GM12878 (cell line): ENCODE measurements around the gene APOBEC3B. TPM values are rescaled to one million over a fixed set of nuclear protein-coding genes. Genes with fewer than 3 reads are reported as not detected.

Experiments used
- ATAC-seq: fragments of 200-7000 bp; cut with Tn5 transposase; 3 replicates; pipeline ENCODE4 v1.9.1; 2020; ENCODE audit warnings: mild to moderate bottlenecking, moderate library complexity
- BruUV-seq: library from RNA; stranded (reverse); fragments of 400-500 nt; replicated peaks from 2 replicates; lab custom pipeline; 2021; lab: Mats Ljungman, UMichigan
- CTCF ChIA-PET: fragments of 300-600 bp; sonication (Branson Sonifier 250); formaldehyde crosslinking; extraction: SDS; loops from one replicate; lab custom pipeline; 2021; ENCODE audit warnings: inconsistent platforms; lab: Yijun Ruan, JAX
- POLR2A ChIA-PET: fragments of 350-600 bp; formaldehyde crosslinking; extraction: SDS; loops from one replicate; lab custom pipeline; 2021; ENCODE audit warnings: inconsistent platforms; lab: Charles Lee
- RAD21 ChIA-PET: fragments of 300-600 bp; sonication (Branson Sonifier 250); formaldehyde crosslinking; loops from one replicate; lab custom pipeline; 2023; ENCODE audit warnings: antibody characterized with exemption; ENCODE audit not compliant: unreplicated experiment; lab: Charles Lee
- SMC1A ChIA-PET: fragments of 300-600 bp; sonication (Branson Sonifier 250); formaldehyde crosslinking; loops from one replicate; lab custom pipeline; 2023; ENCODE audit not compliant: unreplicated experiment, uncharacterized antibody; lab: Charles Lee
- DNase-seq: peaks from one replicate; pipeline ENCODE4 v3.0.0-alpha.2; 2011; ENCODE audit warnings: low read depth, low spot score
- FAIRE-seq: peaks from 3 replicates; lab custom pipeline; 2011; peaks lifted over from hg19 to GRCh38; lab: Jason Lieb, UNC
- H2AFZ ChIP-seq: 2 replicates; pipeline ENCODE4 v1.6.0; 2011; ENCODE audit warnings: low read depth, low read length, control low read depth; ENCODE audit not compliant: control insufficient read depth
- H3K27ac ChIP-seq: 2 replicates; pipeline ENCODE4 v1.5.1; 2011; ENCODE audit warnings: control low read depth; ENCODE audit not compliant: control insufficient read depth, insufficient read depth
- H3K27me3 ChIP-seq, 2 experiments: replicated peaks in 1 of 2; 2 replicates each; pipeline versions ENCODE4 v1.6.0 to v1.6.1; 2011; ENCODE audit warnings: low read length in 1 of 2; ENCODE audit not compliant: control insufficient read depth in 2 of 2, insufficient read depth in 2 of 2
- H3K36me3 ChIP-seq, 2 experiments: 2 replicates each; pipeline ENCODE4 v1.5.1; 2011; ENCODE audit warnings: low read length in 1 of 2; ENCODE audit not compliant: control insufficient read depth in 2 of 2, insufficient read depth in 2 of 2
- H3K4me1 ChIP-seq: 2 replicates; pipeline ENCODE4 v1.6.1; 2011; ENCODE audit warnings: mild to moderate bottlenecking, low read length, moderate library complexity, mixed read lengths; ENCODE audit not compliant: control insufficient read depth, insufficient read depth
- H3K4me2 ChIP-seq: 2 replicates; pipeline ENCODE4 v1.6.0; 2011; ENCODE audit warnings: control low read depth; ENCODE audit not compliant: control insufficient read depth, insufficient read depth
- H3K4me3 ChIP-seq: fragments of 200-600 bp; sonication (generic); 2 replicates; pipeline ENCODE4 v1.5.1; 2016
- H3K79me2 ChIP-seq: 2 replicates; pipeline ENCODE4 v1.6.0; 2011; ENCODE audit warnings: low read length; ENCODE audit not compliant: control insufficient read depth, insufficient read depth
- H3K9ac ChIP-seq: 2 replicates; pipeline ENCODE4 v1.8.0; 2011; ENCODE audit warnings: low read length, control low read depth, mixed read lengths; ENCODE audit not compliant: control insufficient read depth, insufficient read depth
- H3K9me3 ChIP-seq: replicated peaks from 3 replicates; pipeline ENCODE4 v1.5.1; 2011; ENCODE audit warnings: mild to moderate bottlenecking, low read length; ENCODE audit not compliant: control insufficient read depth, insufficient read depth
- H4K20me1 ChIP-seq: 2 replicates; pipeline ENCODE4 v1.6.0; 2011; ENCODE audit not compliant: control insufficient read depth, insufficient read depth
- BHLHE40 ChIP-seq, 2 experiments: fragments of 450-650 bp in 1 of 2; IDR thresholded peaks; 2 replicates each; pipeline ENCODE4 v1.6.1; 2011 to 2017; ENCODE audit warnings: low read depth in 2 of 2, borderline replicate concordance in 1 of 2, improper control_type of control experiment in 1 of 2, low read length in 1 of 2, mild to moderate bottlenecking in 1 of 2
- CREB1 ChIP-seq: IDR thresholded peaks from 2 replicates; pipeline ENCODE4 v1.6.1; 2012; ENCODE audit warnings: low read depth, mild to moderate bottlenecking, inconsistent platforms
- DPF2 ChIP-seq: fragments of 450-650 bp; IDR thresholded peaks from 2 replicates; pipeline ENCODE4 v1.6.1; 2017; ENCODE audit warnings: mild to moderate bottlenecking
- FOXK2 ChIP-seq: fragments of 450-650 bp; IDR thresholded peaks from 2 replicates; pipeline ENCODE4 v1.6.1; 2017; ENCODE audit warnings: mild to moderate bottlenecking, moderate library complexity
- GATAD2B ChIP-seq: fragments of 450-650 bp; conservative IDR thresholded peaks from 2 replicates; pipeline ENCODE4 v1.6.1; 2017; ENCODE audit warnings: low read depth, mild to moderate bottlenecking, moderate library complexity
- MEF2A ChIP-seq: IDR thresholded peaks from 2 replicates; pipeline ENCODE4 v1.6.1; 2011; ENCODE audit warnings: low read depth, mild to moderate bottlenecking, low read length, moderate library complexity; ENCODE audit not compliant: insufficient read depth
- MYC ChIP-seq: IDR thresholded peaks from 2 replicates; pipeline ENCODE4 v1.6.1; 2011; ENCODE audit warnings: mild to moderate bottlenecking, low read length, moderate library complexity, inconsistent platforms; ENCODE audit not compliant: insufficient read depth, insufficient replicate concordance, insufficient read length, severe bottlenecking
- NFYA ChIP-seq: IDR thresholded peaks from 2 replicates; pipeline ENCODE4 v1.6.1; 2011; ENCODE audit warnings: low read depth, mild to moderate bottlenecking, low read length, improper control_type of control experiment, borderline replicate concordance
- NR2C1 ChIP-seq: fragments of 450-650 bp; IDR thresholded peaks from 2 replicates; pipeline ENCODE4 v1.6.1; 2017; ENCODE audit warnings: antibody characterized with exemption, mild to moderate bottlenecking, moderate library complexity
- POLR2A ChIP-seq: IDR thresholded peaks from 2 replicates; pipeline ENCODE4 v1.6.1; 2011; ENCODE audit warnings: low read depth, mild to moderate bottlenecking, low read length
- POLR2AphosphoS5 ChIP-seq: IDR thresholded peaks from 2 replicates; pipeline ENCODE4 v1.6.1; 2011; ENCODE audit warnings: mild to moderate bottlenecking, low read length, inconsistent platforms
- RAD51 ChIP-seq: fragments of 450-650 bp; IDR thresholded peaks from 2 replicates; pipeline ENCODE4 v1.6.1; 2016; ENCODE audit warnings: moderate library complexity, mild to moderate bottlenecking, inconsistent platforms
- SMC3 ChIP-seq: IDR thresholded peaks from 2 replicates; pipeline ENCODE4 v1.6.1; 2011; ENCODE audit warnings: low read length, improper control_type of control experiment, borderline replicate concordance
- SUZ12 ChIP-seq: fragments of 200-600 bp; sonication (generic); IDR thresholded peaks from one replicate; pipeline ENCODE4 v1.6.1; 2018; ENCODE audit warnings: antibody characterized with exemption, mild to moderate bottlenecking; ENCODE audit not compliant: unreplicated experiment
- YBX1 ChIP-seq: fragments of 450-650 bp; IDR thresholded peaks from 2 replicates; pipeline ENCODE4 v1.6.1; 2016; ENCODE audit warnings: antibody characterized with exemption
- ZNF207 ChIP-seq: fragments of 450-650 bp; IDR thresholded peaks from 2 replicates; pipeline ENCODE4 v1.6.1; 2014; ENCODE audit warnings: antibody characterized with exemption, mild to moderate bottlenecking, borderline replicate concordance
- ZNF622 ChIP-seq: fragments of 450-650 bp; IDR thresholded peaks from 2 replicates; pipeline ENCODE4 v1.6.1; 2017; ENCODE audit warnings: mild to moderate bottlenecking, inconsistent platforms
- WGBS: methylation state at CpG from one replicate; pipeline ENCODE4 v1.1.6; 2016; ENCODE audit warnings: low lambda C conversion rate; ENCODE audit not compliant: insufficient replicate concordance, insufficient coverage; ENCODE audit errors: missing lambda C conversion rate; 5-methylcytosine and 5-hydroxymethylcytosine counted together
- in situ Hi-C: fragments of 300-500 bp; cut with MboI; formaldehyde crosslinking; loops from 9 replicates; pipeline ENCODE4 v1.14.3; 2018; ENCODE audit warnings: mixed read lengths
- intact Hi-C: fragments of 100-400 bp; cut with micrococcal nuclease; formaldehyde crosslinking; loops from one replicate; pipeline ENCODE4 v1.14.2; 2022; ENCODE audit not compliant: unreplicated experiment
- polyA plus RNA-seq, 11 experiments: library from polyadenylated mRNA; depleted of rRNA in 4 of 11; unstranded in 6 of 11; stranded (reverse) in 5 of 11; fragments of >200 nt; fragmentation: Nextera tagmentation in 4 of 11; fragmentation: Illumina TruSeq in 1 of 11; extraction: Ambion mirVana in 4 of 11; extraction: Trizol in 1 of 11; gene quantifications; 1 replicate in 1 of 11; 2 replicates in 10 of 11; pipeline versions ENCODE4 v1.2.1 to v1.2.3, GENCODE V29; 2011 to 2016; ENCODE audit warnings: inconsistent platforms in 2 of 11, missing spikeins in 2 of 11, low read depth in 1 of 11
- total RNA-seq, 4 experiments: library from RNA; depleted of rRNA in 3 of 4; stranded (reverse); fragments of >200 nt in 3 of 4; fragmentation: Illumina TruSeq in 1 of 4; extraction: Trizol in 1 of 4; gene quantifications; 2 replicates each; pipeline versions ENCODE4 v1.2.1 to v1.2.3, GENCODE V29; 2013 to 2021
- TF ChIP-seq, protein P1 (sequence below): IDR thresholded peaks from 2 replicates; pipeline ENCODE4 v1.6.1; 2011; ENCODE audit warnings: borderline replicate concordance, low read depth, mild to moderate bottlenecking, moderate library complexity, mixed read lengths, low read length; ENCODE audit not compliant: insufficient read depth; ENCODE audit errors: extremely low read length
- TF ChIP-seq, protein P2 (sequence below): fragments of 450-650 bp; conservative IDR thresholded peaks from 2 replicates; pipeline ENCODE4 v1.6.1; 2017; ENCODE audit warnings: mild to moderate bottlenecking, moderate library complexity

APOBEC3B gene
- total and polyA plus RNA-seq, 10 of the 15 experiments (the other 5 are each of a cell fraction or from before 2014, with no cell fraction given) = 2.4 to 75.1 (median 30.9) TPM

DNA sequence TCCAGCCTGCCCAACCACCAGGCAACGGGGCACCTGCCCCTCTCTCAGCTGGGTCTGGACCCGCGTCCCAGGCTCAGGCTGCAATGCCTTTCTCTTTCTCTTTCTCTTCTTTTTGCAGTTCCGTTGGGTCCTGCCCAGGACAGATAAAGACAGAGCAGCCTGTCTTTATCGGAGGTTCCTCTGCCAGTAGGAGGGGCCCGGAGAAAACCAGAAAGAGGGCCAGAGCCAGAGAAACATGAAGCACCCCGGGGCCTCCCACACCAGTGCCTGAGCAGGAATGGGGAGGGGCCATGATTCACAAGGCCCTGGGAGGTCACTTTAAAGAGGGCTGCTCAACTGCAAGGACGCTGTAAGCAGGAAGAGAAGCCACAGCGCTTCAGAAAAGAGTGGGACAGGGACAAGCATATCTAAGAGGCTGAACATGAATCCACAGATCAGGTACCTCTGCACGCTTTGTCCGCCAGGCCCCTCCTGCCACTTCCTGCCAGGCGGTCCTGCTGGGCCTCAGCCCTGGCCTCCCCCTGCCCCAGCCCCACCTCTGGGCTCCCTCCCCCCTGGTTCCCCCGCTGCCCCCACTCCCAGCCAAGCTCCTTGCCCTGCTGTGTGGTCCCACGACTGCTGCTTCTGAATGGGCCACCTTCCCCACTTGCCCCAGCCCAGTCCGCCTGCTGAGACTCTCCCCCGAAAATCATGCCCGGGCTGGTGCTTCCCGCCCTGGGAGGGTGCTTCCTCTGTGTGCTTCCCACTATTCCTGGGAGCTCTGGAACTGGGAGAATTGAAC is 32.0 kb downstream of the APOBEC3B start, which contains the start of gene APOBEC3C:
Gene APOBEC3C (plus strand): TSS at position 316 of the 781 bp plus-strand sequence. CDS start 106 bp downstream, at position 422.
- Histone ChIP-seq H3K27ac (peak within 1 kb of the TSS; percentile 94), H4K20me1 (no peaks in the 10 kb centered on the region), H3K79me2 (peaks cover 25% of the 10 kb centered on the region), H3K27me3 (no peaks in the 10 kb centered on the region), H3K4me1 (peaks cover 6% of the 10 kb centered on the region), H3K36me3 (peaks cover 0 to 4% of the 10 kb centered on the region in 2 experiments; a peak in 2 of 4 replicates), H3K9me3 (no peaks in the 10 kb centered on the region), H3K4me3 (peak within 1 kb of the TSS; percentile 98), H3K4me2 (peak within 1 kb of the TSS; percentile 84), H2AFZ (peak within 1 kb of the TSS; percentile 80), H3K9ac (peak within 1 kb of the TSS; percentile 95)
- ChIA-PET RAD21 (interaction anchor here (0.6 to 3.0 kb wide), 9 partner anchors 29 to 189 kb away, joined by 3 to 12 read pairs (median 4); no protein-coding TSS in a partner anchor), POLR2A (interaction anchor here (0.6 to 1.8 kb wide), 9 partner anchors 8 to 134 kb away, joined by 3 to 7 read pairs (median 5); no protein-coding TSS in a partner anchor), SMC1A (interaction anchor here (0.7 to 3.1 kb wide), 8 partner anchors 11 to 160 kb away, joined by 3 to 8 read pairs (median 5); no protein-coding TSS in a partner anchor), CTCF (interaction anchor here (0.7 to 2.6 kb wide), 11 partner anchors 11 to 303 kb away, joined by 3 to 18 read pairs (median 4); no protein-coding TSS in a partner anchor)
- intact Hi-C loops = loop anchor here (2.0 kb wide), 2 partner anchors 53 to 103 kb away; no protein-coding TSS in a partner anchor
- WGBS = 1% methylated on average over 15 of the region's 18 CpGs
- BruUV-seq = no TSS peak
- peak; percentile 87 for FAIRE-seq
- peak; percentile 79 for DNase-seq
- in situ Hi-C loops = no loop called here
- ATAC-seq = peak; percentile 97
- no peak for TF ChIP-seq SUZ12
- 0 out of 2 replicates have a peak, but pooled peaks have one; percentile 8 for TF ChIP-seq DPF2
- peak; percentile 88 for TF ChIP-seq POLR2AphosphoS5
- no peak for TF ChIP-seq NFYA
- TF ChIP-seq ZNF207 = peak; percentile 51; the same call in 1 of the 2 replicates
- TF ChIP-seq POLR2A = peak; percentile 79
- no peak for TF ChIP-seq MYC
- TF ChIP-seq, protein P1, sequence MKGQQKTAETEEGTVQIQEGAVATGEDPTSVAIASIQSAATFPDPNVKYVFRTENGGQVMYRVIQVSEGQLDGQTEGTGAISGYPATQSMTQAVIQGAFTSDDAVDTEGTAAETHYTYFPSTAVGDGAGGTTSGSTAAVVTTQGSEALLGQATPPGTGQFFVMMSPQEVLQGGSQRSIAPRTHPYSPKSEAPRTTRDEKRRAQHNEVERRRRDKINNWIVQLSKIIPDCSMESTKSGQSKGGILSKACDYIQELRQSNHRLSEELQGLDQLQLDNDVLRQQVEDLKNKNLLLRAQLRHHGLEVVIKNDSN = no peak
- TF ChIP-seq CREB1 = 0 out of 2 replicates have a peak, but pooled peaks have one; percentile 28
- TF ChIP-seq BHLHE40 (IDR thresholded peaks at IDR 0.05; ENCODE audit: borderline replicate concordance in 1 of 2, low read depth in 2 of 2, low read length in 1 of 2) = peak; percentile 8 to 58; a peak in 1 of 4 replicates
- no peak for TF ChIP-seq ZNF622
- no peak for TF ChIP-seq NR2C1
- TF ChIP-seq SMC3 = peak; percentile 23; the same call in 1 of the 2 replicates
- TF ChIP-seq FOXK2 = peak; percentile 25; the same call in 1 of the 2 replicates
- TF ChIP-seq, protein P2, sequence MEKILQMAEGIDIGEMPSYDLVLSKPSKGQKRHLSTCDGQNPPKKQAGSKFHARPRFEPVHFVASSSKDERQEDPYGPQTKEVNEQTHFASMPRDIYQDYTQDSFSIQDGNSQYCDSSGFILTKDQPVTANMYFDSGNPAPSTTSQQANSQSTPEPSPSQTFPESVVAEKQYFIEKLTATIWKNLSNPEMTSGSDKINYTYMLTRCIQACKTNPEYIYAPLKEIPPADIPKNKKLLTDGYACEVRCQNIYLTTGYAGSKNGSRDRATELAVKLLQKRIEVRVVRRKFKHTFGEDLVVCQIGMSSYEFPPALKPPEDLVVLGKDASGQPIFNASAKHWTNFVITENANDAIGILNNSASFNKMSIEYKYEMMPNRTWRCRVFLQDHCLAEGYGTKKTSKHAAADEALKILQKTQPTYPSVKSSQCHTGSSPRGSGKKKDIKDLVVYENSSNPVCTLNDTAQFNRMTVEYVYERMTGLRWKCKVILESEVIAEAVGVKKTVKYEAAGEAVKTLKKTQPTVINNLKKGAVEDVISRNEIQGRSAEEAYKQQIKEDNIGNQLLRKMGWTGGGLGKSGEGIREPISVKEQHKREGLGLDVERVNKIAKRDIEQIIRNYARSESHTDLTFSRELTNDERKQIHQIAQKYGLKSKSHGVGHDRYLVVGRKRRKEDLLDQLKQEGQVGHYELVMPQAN = no peak
- TF ChIP-seq YBX1 = no peak
- TF ChIP-seq GATAD2B = 0 out of 2 replicates have a peak, but pooled peaks have one; percentile 56
- 0 out of 2 replicates have a peak, but pooled peaks have one; percentile 21 for TF ChIP-seq RAD51
- peak; percentile 60; the same call in 1 of the 2 replicates for TF ChIP-seq MEF2A
